Measurements from ENCODE around the gene TOX2. TPM values are rescaled to one million over a fixed set of nuclear protein-coding genes. Genes with fewer than 3 reads are reported as not detected.

The TOX2 gene
- total RNA-seq, 1 experiment from 2014 or later = not detected

DNA sequence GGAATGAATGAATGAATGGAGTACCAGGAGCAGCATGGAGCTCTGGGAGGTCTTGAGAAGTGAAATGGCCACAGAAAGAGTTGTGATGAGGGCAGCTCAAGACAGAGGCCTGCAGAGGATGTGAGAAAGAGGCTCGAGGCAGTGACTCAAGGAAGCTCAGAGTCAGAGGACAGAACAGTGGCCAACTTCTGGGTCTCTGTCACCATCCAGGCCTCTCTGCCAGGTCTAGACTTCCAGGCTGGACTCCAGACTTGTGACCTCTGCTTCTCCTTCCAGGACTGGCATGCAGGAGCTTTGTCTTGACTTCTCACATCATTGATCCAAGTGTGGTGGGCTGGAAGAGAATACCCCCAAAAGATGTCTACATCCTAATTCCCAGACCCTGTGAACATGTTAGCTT, 119.8 kb downstream of the TOX2 start:
- TF ChIP-seq CTCF (IDR thresholded peaks at IDR 0.05; ENCODE audit: unreplicated experiment) = no peak
- Mint-ChIP-seq H3K36me3 (ENCODE audit: insufficient read depth, unreplicated experiment) (no peaks in the 10 kb centered on the region), H3K9me3 (ENCODE audit: low read depth, unreplicated experiment) (no peaks in the 10 kb centered on the region), H3K4me3 (ENCODE audit: low read depth, unreplicated experiment) (no peak overlapping the region), H3K27me3 (ENCODE audit: unreplicated experiment) (peaks cover 100% of the 10 kb centered on the region), H3K27ac (ENCODE audit: unreplicated experiment) (no peak overlapping the region), H3K4me1 (ENCODE audit: low read depth, unreplicated experiment) (no peaks in the 10 kb centered on the region)
- intact Hi-C loops (cut with micrococcal nuclease; ENCODE audit: unreplicated experiment) = no loop called here
- DNase-seq = no peak
- CTCF ChIA-PET = interaction anchor here (0.8 kb wide), 1 partner anchor 16 kb away, joined by 3 read pairs; no protein-coding TSS in a partner anchor
- no TSS peak for BruUV-seq (replicated peaks)

- H3K9me3 Mint-ChIP-seq (ENCODE audit: low read depth, unreplicated experiment) = no peaks in the 10 kb centered on the region
- H3K4me1 Mint-ChIP-seq (ENCODE audit: low read depth, unreplicated experiment) = no peaks in the 10 kb centered on the region
- CTCF ChIA-PET = interaction anchor here (0.5 to 0.8 kb wide), 2 partner anchors 17 to 44 kb away, joined by 3 read pairs; no protein-coding TSS in a partner anchor
- no peak for DNase-seq
- no TSS peak for BruUV-seq (replicated peaks)
- intact Hi-C loops (cut with micrococcal nuclease; ENCODE audit: unreplicated experiment) = no loop called here
- no peak for TF ChIP-seq CTCF (IDR thresholded peaks at IDR 0.05; ENCODE audit: unreplicated experiment)
- H3K36me3 Mint-ChIP-seq (ENCODE audit: insufficient read depth, unreplicated experiment) = no peaks in the 10 kb centered on the region
- no peak overlapping the region for H3K27ac Mint-ChIP-seq (ENCODE audit: unreplicated experiment)
- no peak overlapping the region for H3K4me3 Mint-ChIP-seq (ENCODE audit: low read depth, unreplicated experiment)
- peaks cover 100% of the 10 kb centered on the region for H3K27me3 Mint-ChIP-seq (ENCODE audit: unreplicated experiment)
These were observed 120.4 kb downstream of the TOX2 start for GRCh38 chr20:44034965-44035635.

GRCh38 chr20:44035924-44036323, 121.3 kb downstream of the TOX2 start:
- no peak for TF ChIP-seq CTCF (IDR thresholded peaks at IDR 0.05; ENCODE audit: unreplicated experiment)
- H3K4me3 Mint-ChIP-seq (ENCODE audit: low read depth, unreplicated experiment) = no peak overlapping the region
- H3K27ac Mint-ChIP-seq (ENCODE audit: unreplicated experiment) = no peak overlapping the region
- H3K27me3 Mint-ChIP-seq (ENCODE audit: unreplicated experiment) = peaks cover 100% of the 10 kb centered on the region
- no peaks in the 10 kb centered on the region for H3K9me3 Mint-ChIP-seq (ENCODE audit: low read depth, unreplicated experiment)
- DNase-seq = no peak
- BruUV-seq (replicated peaks) = no TSS peak
- no peaks in the 10 kb centered on the region for H3K36me3 Mint-ChIP-seq (ENCODE audit: insufficient read depth, unreplicated experiment)
- CTCF ChIA-PET = no interaction called here
- intact Hi-C loops (cut with micrococcal nuclease; ENCODE audit: unreplicated experiment) = no loop called here
- no peaks in the 10 kb centered on the region for H3K4me1 Mint-ChIP-seq (ENCODE audit: low read depth, unreplicated experiment)

DNA sequence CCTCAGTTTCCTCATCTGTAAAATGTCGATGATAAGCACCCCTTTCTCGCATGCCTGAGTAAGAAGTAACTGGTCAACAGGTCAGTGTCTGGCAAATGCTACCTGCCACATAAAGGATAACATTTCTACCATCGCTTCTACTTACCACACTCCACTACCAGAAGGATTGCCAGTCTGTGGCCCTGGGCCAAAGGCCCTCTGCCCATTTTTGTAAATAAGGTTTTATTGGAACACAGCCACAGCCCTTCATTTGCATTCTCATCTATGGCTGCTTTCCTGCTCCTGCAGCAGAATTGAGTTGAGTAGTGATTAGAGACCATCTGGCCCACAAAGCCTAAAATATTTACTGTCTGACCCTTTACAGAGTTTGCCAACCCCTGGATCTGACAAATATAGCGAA, 121.8 kb downstream of the TOX2 start:
- intact Hi-C loops (cut with micrococcal nuclease; ENCODE audit: unreplicated experiment) = no loop called here
- no peaks in the 10 kb centered on the region for H3K4me1 Mint-ChIP-seq (ENCODE audit: low read depth, unreplicated experiment)
- DNase-seq = no peak
- CTCF ChIA-PET = no interaction called here
- peaks cover 100% of the 10 kb centered on the region for H3K27me3 Mint-ChIP-seq (ENCODE audit: unreplicated experiment)
- no peak for TF ChIP-seq CTCF (IDR thresholded peaks at IDR 0.05; ENCODE audit: unreplicated experiment)
- no peaks in the 10 kb centered on the region for H3K36me3 Mint-ChIP-seq (ENCODE audit: insufficient read depth, unreplicated experiment)
- BruUV-seq (replicated peaks) = no TSS peak
- no peaks in the 10 kb centered on the region for H3K9me3 Mint-ChIP-seq (ENCODE audit: low read depth, unreplicated experiment)
- H3K27ac Mint-ChIP-seq (ENCODE audit: unreplicated experiment) = no peak overlapping the region
- H3K4me3 Mint-ChIP-seq (ENCODE audit: low read depth, unreplicated experiment) = no peak overlapping the region
